Measurements from ENCODE around the gene CREG2. TPM values are rescaled to one million over a fixed set of nuclear protein-coding genes. Genes with fewer than 3 reads are reported as not detected.

The CREG2 gene
- total and polyA plus RNA-seq, 2 experiments from 2014 or later: 1.7 to 2.6 TPM

DNA sequence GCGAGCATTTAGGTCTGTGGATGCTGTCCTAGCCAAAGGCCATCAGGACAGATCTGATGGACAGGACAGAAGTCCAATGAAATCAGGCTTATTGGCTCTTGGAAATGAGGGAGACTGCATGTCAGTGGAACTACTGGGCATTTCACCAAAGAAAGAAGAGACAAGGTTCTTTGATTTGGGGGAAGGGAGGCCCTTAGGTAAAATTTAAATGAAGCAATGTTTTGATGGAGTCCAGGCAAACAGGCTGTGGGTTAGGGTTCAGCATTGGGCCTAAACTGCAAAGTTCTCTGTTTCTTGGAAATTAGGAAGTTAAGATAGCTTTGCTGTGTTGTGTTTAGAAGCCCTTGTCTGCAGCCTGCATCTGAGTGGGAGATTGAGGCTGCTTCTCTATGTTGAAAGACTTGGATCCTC is 47.2 kb downstream of the CREG2 start (continued):
- TF ChIP-seq NANOG (IDR thresholded peaks at IDR 0.05; ENCODE audit: borderline replicate concordance): no peak
- no peak for TF ChIP-seq JUNB (IDR thresholded peaks at IDR 0.05; ENCODE audit: unreplicated experiment)
- no peak for TF ChIP-seq ZNF331 (CRISPR knock-in tag; IDR thresholded peaks at IDR 0.05; ENCODE audit: low read depth)
- TF ChIP-seq, protein P1, sequence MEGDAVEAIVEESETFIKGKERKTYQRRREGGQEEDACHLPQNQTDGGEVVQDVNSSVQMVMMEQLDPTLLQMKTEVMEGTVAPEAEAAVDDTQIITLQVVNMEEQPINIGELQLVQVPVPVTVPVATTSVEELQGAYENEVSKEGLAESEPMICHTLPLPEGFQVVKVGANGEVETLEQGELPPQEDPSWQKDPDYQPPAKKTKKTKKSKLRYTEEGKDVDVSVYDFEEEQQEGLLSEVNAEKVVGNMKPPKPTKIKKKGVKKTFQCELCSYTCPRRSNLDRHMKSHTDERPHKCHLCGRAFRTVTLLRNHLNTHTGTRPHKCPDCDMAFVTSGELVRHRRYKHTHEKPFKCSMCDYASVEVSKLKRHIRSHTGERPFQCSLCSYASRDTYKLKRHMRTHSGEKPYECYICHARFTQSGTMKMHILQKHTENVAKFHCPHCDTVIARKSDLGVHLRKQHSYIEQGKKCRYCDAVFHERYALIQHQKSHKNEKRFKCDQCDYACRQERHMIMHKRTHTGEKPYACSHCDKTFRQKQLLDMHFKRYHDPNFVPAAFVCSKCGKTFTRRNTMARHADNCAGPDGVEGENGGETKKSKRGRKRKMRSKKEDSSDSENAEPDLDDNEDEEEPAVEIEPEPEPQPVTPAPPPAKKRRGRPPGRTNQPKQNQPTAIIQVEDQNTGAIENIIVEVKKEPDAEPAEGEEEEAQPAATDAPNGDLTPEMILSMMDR (conservative IDR thresholded peaks at IDR 0.05; ENCODE audit: low read depth in 2 of 2): no peak
- TF ChIP-seq, protein P2, sequence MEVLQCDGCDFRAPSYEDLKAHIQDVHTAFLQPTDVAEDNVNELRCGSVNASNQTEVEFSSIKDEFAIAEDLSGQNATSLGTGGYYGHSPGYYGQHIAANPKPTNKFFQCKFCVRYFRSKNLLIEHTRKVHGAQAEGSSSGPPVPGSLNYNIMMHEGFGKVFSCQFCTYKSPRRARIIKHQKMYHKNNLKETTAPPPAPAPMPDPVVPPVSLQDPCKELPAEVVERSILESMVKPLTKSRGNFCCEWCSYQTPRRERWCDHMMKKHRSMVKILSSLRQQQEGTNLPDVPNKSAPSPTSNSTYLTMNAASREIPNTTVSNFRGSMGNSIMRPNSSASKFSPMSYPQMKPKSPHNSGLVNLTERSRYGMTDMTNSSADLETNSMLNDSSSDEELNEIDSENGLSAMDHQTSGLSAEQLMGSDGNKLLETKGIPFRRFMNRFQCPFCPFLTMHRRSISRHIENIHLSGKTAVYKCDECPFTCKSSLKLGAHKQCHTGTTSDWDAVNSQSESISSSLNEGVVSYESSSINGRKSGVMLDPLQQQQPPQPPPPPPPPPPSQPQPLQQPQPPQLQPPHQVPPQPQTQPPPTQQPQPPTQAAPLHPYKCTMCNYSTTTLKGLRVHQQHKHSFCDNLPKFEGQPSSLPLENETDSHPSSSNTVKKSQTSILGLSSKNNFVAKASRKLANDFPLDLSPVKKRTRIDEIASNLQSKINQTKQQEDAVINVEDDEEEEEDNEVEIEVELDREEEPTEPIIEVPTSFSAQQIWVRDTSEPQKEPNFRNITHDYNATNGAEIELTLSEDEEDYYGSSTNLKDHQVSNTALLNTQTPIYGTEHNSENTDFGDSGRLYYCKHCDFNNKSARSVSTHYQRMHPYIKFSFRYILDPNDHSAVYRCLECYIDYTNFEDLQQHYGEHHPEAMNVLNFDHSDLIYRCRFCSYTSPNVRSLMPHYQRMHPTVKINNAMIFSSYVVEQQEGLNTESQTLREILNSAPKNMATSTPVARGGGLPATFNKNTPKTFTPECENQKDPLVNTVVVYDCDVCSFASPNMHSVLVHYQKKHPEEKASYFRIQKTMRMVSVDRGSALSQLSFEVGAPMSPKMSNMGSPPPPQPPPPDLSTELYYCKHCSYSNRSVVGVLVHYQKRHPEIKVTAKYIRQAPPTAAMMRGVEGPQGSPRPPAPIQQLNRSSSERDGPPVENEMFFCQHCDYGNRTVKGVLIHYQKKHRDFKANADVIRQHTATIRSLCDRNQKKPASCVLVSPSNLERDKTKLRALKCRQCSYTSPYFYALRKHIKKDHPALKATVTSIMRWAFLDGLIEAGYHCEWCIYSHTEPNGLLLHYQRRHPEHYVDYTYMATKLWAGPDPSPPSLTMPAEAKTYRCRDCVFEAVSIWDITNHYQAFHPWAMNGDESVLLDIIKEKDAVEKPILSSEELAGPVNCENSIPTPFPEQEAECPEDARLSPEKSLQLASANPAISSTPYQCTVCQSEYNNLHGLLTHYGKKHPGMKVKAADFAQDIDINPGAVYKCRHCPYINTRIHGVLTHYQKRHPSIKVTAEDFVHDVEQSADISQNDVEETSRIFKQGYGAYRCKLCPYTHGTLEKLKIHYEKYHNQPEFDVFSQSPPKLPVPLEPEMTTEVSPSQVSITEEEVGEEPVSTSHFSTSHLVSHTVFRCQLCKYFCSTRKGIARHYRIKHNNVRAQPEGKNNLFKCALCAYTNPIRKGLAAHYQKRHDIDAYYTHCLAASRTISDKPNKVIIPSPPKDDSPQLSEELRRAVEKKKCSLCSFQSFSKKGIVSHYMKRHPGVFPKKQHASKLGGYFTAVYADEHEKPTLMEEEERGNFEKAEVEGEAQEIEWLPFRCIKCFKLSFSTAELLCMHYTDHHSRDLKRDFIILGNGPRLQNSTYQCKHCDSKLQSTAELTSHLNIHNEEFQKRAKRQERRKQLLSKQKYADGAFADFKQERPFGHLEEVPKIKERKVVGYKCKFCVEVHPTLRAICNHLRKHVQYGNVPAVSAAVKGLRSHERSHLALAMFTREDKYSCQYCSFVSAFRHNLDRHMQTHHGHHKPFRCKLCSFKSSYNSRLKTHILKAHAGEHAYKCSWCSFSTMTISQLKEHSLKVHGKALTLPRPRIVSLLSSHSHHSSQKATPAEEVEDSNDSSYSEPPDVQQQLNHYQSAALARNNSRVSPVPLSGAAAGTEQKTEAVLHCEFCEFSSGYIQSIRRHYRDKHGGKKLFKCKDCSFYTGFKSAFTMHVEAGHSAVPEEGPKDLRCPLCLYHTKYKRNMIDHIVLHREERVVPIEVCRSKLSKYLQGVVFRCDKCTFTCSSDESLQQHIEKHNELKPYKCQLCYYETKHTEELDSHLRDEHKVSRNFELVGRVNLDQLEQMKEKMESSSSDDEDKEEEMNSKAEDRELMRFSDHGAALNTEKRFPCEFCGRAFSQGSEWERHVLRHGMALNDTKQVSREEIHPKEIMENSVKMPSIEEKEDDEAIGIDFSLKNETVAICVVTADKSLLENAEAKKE (CRISPR knock-in tag; IDR thresholded peaks at IDR 0.05): no peak
- TF ChIP-seq POLR2AphosphoS5 (IDR thresholded peaks at IDR 0.05; ENCODE audit: low read depth): no peak

DNA sequence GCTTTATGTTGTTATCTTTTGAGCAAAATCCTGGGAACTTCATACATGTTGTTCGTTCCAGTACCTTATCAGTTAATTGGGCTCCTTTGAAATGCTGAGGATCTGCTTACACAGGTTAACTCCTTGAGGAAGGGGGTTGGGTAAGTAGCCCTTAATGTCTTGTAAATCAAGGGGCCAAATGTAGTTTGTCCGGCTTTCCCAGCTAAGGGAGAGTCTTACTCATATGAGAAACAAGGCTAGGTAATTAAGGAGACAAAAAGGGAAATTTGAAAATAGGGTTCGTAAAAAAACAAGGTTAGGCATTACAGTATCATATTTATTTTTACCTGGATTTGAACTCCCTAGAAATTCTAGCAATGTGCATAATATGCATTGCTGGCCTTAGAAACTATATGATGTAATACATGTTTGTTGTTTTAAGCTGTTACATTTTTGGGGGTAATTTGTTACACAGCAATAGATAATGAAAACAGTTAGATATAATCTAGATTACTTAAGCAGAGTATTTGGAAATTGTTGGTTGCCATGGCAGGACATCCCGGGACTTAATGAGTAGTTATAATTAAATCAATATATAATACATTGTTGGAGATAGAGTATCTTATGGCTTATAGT is 47.9 kb downstream of the CREG2 start:
- Histone ChIP-seq H3K4me1 (ENCODE audit: insufficient read depth) (peaks cover 24% of the 10 kb centered on the region), H3K9me2 (ENCODE audit: insufficient read depth) (no peaks in the 10 kb centered on the region), H3K27me3 (ENCODE audit: insufficient read depth) (no peaks in the 10 kb centered on the region), H3K36me3 (ENCODE audit: insufficient read depth) (no peaks in the 10 kb centered on the region), H2AFZ (no peak overlapping the region), H3K79me2 (replicated peaks; ENCODE audit: insufficient read depth) (no peaks in the 10 kb centered on the region), H4K20me1 (replicated peaks; ENCODE audit: insufficient read depth) (no peaks in the 10 kb centered on the region), H3K27ac (ENCODE audit: low read depth) (no peak overlapping the region), H3K4me2 (peak overlapping the region; percentile 48), H3K4me3 (peak overlapping the region; percentile 35), H3F3A (replicated peaks; ENCODE audit: low read depth) (peaks cover 6% of the 10 kb centered on the region; the same call in 1 of the 2 replicates)
- peak; percentile 51; the same call in 1 of the 2 replicates for TF ChIP-seq NANOG (IDR thresholded peaks at IDR 0.05; ENCODE audit: borderline replicate concordance)
- no peak for TF ChIP-seq EZH2phosphoT487 (IDR thresholded peaks at IDR 0.05; ENCODE audit: unreplicated experiment)
- TF ChIP-seq, protein P3, sequence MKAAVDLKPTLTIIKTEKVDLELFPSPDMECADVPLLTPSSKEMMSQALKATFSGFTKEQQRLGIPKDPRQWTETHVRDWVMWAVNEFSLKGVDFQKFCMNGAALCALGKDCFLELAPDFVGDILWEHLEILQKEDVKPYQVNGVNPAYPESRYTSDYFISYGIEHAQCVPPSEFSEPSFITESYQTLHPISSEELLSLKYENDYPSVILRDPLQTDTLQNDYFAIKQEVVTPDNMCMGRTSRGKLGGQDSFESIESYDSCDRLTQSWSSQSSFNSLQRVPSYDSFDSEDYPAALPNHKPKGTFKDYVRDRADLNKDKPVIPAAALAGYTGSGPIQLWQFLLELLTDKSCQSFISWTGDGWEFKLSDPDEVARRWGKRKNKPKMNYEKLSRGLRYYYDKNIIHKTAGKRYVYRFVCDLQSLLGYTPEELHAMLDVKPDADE (IDR thresholded peaks at IDR 0.05): no peak
- Mint-ChIP-seq H3K4me3 (peak overlapping the region; percentile 61), H3K27ac (peak overlapping the region; percentile 28; the same call in 1 of the 2 replicates), H3K27me3 (ENCODE audit: insufficient read depth, low read depth, poor library complexity) (peaks cover 13% of the 10 kb centered on the region), H3K9me3 (peaks cover 14% of the 10 kb centered on the region), H3K36me3 (ENCODE audit: low read depth) (peaks cover 6% of the 10 kb centered on the region; the same call in 1 of the 3 replicates), H3K4me1 (peaks cover 39% of the 10 kb centered on the region)
- DNase-seq (ENCODE audit: low spot score) (peak; percentile 43), ATAC-seq (peak; percentile 23)

Measured in GM23338 (cell line).